NCI-H1417 (cell line): ENCODE results near the gene EMX1.
A peak's percentile ranks its signal among the peaks of the same experiment; 100 is the strongest.

Source experiments
- DNase-seq, 3 experiments: peaks; one replicate each; lab custom pipeline; 2025; lab: John Stamatoyannopoulos, UW

EMX1 gene

DNA sequence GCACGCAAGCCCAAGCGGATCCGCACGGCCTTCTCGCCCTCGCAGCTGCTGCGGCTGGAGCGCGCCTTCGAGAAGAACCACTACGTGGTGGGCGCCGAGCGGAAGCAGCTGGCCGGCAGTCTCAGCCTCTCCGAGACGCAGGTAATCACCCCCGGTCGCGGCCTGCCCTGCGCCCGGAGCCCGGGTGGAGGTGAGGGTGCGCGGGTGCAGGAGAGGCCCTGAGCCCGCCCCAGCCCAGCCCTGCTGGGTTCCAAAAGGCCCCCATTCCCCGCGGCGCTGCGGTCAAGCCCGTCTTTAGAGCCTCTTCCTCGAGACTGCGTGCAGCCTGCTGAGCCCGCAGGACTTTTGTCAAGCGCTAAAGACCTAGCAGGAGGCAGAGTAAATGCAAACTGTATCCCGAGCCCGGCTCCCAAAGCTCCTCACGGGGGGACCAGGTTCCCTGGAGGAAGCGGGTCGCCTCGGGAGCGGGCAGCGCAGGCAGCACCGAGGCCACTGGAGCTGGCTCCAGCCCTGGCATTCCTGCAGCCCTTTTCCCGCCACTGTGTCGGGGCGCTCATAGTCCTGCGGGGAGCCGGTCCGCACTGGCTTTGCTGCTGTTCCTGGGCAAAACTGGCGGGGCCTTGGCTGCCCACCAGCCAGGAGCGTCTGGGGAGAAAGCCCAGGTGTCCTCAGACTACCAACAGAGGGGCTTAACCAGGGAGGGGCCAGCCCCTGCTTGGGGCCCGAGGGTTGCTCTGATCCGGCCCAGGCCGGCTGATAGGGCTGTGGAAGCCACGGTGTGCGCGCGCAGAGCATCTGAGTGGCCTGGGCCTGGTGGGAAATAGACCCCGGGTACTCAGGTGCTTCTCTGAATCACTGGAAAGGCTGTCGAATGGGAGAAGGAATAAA lies 7.3 kb downstream of the EMX1 start:
- DNase-seq: no peak

DNA sequence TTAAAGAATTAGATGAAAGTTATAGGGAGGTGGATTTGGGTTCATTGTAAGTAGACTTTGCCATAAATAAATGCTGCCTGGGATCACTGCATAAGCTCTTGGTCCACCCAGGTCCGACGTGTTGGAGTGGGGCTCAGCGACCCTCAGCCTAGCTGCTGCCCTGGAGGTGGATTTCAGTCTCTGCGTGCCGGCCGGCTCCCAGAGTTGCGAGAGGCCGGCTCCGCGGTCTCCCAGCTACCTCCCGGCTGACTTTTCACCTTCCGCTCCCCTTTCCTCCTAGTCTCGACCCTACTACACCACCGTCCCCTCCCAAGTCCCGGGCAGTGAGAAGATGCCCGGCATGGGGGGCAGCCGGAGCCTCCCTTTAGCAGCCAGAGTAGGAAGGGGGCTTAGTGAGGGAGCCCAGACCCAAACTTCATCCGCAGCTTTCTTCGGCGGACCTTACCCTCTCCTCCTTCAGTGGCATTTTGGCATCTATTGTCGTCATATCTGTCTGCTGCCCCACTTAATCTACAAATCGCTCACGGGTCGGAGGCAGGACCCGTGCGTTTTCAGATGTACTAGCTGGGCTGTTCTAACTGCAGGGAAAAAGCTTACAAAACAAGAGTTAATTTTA lies 8.1 kb downstream of the EMX1 start:
- no peak for DNase-seq

DNA sequence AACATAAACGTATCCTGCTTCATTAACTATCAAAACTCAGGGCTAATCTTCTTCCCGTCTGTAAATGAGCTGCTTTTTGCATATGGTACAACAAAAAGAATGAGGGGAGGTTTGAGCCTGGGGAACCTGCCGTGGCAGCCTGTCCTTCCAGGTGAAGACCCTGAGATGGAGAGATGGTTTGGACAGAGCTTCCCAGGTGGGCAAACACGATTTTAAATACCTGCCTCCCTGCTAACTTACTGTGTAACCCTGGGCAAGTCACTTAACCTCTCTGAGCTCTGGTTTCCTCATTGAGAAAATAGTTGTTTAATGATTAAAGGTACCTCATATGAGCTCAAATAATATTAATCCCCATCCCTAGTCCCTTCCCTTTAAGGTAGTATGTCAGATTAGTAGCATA lies 9.0 kb downstream of the EMX1 start:
- DNase-seq: no peak

DNA sequence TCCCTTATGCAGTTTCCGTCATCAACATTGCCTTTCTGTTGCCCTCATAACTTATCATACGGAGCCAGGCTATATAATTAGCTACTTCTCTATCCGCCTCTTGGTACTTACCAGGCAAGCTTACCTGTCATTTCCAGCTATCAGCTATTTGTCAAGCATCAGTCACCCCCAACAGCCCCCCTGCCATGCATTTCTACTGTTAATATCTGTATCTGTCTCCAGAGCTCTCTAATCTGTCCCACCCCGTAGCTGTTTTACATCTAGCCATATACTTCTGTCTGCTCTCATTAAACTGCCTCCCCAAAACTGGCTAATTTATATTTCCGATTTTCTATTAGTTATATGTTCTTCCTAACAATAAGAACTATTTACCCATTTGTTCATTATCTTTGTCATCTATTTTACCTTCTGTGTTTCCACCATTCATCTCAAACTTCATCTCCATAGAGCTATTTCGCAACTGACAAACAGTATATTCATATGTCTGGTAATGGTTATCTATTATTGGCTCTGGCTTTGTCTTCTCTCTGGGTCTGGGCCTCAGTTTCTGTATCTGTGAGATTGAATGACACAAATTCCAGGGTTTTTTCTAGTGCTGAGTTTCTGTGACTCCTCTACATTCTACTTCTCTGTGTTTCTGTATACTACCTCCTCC lies 9.6 kb downstream of the EMX1 start:
- peak in 1 of 3 experiments; percentile 25 for DNase-seq

DNA sequence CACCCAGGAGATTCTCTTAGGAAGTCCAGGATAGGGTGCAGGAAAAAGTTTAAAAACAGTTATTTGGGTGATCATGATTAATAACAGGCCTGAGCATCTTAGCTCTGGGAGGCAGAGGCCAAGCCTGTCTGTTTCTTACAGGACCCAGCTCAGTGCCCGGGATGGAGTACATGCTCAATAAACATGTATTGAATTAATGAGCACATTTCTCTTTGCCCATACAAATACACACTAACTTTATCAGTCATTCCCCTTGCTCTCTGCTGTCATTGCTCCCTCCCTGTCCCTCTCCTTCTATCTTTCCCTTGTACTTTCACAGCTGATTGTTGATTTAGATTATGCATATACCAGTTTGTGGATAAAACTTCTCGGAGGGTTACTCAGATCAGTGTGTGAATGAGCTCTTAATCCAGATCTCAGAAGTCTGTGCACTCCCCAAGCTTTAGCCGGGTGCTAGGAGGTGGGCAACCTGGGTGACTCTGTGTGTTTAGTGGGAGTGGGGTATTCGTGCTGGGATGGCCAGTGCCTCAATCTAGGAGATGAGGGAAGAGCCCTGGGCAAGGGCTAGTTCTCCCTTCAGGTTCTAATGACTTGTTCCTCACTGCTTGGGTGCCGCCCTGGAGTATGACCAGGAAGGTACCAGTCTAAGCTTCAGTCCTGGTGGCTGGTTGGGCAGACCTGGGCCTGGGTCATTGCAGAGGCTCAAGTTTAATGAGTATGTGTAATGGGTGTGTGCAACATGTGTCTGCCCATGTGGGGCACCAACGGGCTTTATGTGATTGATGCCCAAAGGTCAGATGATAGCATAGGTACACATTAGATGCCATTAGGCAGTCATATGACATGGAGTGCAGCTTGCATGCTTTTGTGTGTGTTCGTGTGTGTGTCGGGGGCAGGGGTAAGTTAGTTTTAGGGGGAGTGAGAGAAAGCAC lies 10.6 kb downstream of the EMX1 start:
- no peak for DNase-seq

DNA sequence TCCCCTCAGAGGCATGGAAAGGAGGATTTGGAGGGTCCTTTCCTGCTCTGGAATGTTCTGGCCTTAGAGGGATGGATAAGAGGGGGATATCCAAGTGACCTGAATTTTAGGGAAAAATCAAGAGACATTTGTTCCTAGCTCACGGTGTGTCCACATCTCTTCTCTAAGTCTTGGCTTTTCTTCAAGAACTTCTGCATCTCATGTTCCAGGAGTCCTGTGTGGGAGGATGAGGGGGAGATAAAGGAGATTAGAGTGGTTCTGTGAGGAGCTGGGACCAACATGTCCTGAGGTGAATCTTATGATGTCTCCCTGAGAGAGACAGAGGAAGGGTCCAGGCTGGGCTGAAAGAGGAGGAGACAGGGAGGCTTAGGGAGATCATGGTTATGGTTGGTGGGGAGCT lies 11.7 kb downstream of the EMX1 start:
- no peak for DNase-seq

DNA sequence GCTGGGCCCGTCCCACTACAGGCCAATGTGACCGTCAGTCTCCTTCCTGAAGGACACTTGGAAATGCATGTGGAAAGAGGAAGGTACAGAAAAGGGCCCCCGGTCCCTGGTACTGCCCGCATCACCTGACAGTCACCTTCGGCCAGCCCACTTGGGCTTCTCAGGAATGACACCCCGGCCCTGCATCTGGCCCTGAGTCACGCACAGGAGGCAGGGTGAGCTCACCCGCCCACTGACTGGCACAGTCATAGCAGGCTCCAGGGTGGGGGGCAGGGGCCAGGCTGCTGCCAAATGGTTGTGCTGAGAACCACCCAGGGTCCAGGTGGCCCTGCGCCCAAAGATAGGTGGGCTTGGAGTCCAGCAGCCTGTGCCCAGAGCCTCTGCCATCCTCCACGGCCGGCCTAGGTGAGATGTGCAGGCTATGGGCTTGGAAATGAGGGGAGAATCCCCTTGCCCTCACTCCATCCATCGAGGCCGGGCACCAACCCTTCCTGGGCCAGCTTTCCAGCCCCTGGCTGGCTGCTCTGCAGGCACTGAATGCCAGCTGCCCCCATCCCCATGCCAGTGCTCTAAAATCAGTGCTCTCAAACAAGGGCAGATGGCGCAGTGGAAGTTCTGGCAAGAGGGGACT lies 14.1 kb downstream of the EMX1 start:
- no peak for DNase-seq

DNA sequence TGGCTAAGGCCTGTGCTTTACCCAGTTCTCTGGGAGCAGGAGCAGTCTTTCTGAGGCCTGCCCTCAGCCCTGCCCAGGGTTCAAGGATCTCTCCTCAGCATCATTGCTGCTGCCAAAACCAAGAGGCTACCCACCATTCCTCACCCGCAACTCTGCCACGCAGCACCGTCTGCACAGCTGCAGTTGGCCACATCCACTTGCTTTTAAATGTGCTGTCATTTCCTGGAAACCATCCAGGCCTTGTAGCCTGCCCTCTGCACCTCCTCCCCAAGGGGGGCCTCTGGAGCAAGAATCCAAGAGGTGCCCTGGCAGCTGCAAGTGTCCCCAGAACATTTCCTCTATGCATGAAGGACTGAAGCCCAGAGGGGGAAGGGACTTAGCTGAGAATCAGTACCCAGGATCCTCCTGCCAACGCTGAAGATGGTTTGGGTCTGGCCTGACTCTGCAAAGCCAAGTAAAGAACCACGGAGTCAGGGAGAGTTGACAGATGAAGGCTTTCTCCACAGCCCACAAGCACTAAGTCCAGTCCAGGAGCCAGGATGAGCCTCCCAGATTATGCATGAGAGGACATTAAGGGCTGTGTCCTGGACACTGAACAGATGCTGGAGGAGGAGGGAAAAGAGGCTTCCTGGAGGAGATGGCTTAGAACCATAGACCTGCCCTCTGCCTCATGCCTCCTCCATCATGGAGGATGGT lies 14.9 kb downstream of the EMX1 start:
- no peak for DNase-seq

DNA sequence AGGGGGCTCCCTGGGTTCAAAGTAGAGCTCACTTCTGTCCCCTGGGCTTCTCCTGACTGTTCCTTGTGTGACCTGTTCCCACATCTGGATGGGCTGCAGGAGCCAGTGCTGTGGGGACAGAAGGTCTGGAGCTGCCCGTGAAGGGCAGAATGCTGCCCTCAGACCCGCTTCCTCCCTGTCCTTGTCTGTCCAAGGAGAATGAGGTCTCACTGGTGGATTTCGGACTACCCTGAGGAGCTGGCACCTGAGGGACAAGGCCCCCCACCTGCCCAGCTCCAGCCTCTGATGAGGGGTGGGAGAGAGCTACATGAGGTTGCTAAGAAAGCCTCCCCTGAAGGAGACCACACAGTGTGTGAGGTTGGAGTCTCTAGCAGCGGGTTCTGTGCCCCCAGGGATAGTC lies 15.5 kb downstream of the EMX1 start:
- no peak for DNase-seq

DNA sequence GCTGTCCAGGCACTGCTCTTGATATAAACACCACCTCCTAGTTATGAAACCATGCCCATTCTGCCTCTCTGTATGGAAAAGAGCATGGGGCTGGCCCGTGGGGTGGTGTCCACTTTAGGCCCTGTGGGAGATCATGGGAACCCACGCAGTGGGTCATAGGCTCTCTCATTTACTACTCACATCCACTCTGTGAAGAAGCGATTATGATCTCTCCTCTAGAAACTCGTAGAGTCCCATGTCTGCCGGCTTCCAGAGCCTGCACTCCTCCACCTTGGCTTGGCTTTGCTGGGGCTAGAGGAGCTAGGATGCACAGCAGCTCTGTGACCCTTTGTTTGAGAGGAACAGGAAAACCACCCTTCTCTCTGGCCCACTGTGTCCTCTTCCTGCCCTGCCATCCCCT lies 15.9 kb downstream of the EMX1 start:
- no peak for DNase-seq

DNA sequence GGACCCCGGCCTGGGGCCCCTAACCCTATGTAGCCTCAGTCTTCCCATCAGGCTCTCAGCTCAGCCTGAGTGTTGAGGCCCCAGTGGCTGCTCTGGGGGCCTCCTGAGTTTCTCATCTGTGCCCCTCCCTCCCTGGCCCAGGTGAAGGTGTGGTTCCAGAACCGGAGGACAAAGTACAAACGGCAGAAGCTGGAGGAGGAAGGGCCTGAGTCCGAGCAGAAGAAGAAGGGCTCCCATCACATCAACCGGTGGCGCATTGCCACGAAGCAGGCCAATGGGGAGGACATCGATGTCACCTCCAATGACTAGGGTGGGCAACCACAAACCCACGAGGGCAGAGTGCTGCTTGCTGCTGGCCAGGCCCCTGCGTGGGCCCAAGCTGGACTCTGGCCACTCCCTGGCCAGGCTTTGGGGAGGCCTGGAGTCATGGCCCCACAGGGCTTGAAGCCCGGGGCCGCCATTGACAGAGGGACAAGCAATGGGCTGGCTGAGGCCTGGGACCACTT lies 16.4 kb downstream of the EMX1 start:
- DNase-seq: no peak

DNA sequence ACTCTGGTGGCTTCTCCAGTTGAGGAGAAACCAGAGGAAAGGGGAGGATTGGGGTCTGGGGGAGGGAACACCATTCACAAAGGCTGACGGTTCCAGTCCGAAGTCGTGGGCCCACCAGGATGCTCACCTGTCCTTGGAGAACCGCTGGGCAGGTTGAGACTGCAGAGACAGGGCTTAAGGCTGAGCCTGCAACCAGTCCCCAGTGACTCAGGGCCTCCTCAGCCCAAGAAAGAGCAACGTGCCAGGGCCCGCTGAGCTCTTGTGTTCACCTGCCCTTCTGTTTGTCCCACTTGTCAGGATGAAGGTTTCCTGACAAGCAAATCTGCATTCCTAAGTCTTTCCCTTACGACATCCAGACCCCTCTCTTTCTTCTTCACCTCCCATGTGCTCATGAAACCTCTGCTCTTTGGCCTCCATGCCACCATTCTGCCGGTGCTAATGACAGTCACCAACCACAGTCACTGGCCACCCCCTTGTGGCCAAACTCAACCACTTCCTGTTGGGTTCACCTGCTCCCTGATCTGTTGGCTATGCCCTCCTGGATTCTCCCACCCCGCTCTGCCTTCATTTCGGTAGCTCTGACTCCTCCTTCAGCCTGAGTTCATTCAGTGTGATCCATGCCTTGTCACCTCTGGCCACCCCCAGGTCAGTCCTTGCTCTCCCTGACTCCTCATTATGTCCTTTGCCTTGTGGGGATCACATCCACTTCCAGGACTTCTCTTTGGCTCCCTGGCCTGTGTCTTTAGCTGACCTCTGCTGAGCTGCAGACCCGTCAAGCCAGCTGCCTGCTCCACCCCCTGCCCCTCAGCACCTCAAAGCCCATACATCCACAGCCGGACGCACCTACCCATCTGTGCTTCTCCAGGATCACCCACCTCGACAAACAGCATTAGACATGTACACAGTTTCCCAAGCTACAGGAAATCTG lies 17.6 kb downstream of the EMX1 start:
- DNase-seq: peak in 1 of 3 experiments; percentile 26

DNA sequence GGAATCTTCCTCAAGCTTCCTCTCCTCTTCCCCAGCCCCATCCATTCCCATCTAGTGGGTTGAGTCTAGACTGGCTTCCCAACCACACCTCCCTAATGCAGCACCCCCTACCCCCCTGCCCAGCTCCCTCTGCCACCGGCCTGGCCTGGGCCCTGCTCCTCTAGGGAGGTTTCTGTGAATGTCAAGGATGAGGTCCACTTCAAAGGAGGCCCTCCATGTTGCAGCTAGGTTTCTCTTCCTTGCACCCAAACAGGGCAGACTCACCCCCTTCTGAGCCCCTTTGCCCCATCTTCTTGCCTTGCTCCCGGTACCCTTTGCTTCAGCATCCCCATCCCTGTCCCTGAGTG lies 18.3 kb downstream of the EMX1 start:
- no peak for DNase-seq

DNA sequence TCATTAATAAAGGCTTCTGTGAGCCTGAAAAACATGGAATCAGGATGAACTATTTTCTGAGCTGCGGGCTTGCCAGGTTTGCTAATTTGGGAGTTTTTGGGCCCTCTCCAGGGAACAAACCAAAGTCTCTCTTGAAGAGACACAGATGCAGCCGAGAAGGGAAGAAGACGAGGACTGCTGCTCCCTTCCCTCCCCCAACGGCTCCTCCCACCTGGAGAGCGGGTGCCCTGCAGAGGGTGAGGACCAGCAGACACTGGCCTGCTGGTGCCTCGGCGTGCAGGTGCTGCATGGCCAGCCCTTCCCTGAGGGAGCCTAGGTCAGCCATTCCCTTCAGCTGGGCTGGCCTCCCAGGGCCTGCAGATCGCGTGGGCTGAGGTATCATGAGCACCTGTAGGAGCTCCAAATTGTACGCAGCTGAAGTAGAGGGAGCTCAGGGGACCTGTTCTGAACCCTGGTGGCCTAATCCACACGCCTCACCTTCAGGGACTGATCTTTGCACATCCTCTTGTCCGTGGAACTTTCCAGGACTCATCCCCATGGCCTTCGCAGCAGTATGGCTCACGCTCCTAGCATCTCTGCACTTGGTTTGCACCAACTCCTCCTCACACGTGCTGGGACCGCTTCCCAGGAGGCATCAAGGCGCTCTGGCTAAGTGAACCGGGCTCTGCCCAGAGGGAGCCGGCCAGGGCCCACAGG lies 19.5 kb downstream of the EMX1 start:
- DNase-seq: peak in 2 of 3 experiments; percentile 75 to 82

DNA sequence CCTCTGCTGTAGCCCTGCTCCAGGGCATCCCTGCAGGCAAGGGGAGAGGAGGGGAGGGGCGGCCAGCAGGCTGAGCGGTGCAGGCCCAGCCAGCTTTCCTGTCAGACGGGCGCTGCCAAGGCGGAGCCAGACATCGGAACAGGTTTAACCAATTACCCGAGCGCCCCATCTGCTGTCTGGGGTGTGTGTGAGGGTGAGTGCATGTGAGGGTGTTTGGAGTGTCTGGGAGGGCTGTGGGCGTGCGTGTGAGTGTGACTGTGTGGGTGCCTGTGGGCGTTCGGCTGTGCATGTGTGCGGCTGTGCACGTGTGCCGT lies 20.0 kb downstream of the EMX1 start:
- peak in 2 of 3 experiments; percentile 47 to 69 for DNase-seq

DNA sequence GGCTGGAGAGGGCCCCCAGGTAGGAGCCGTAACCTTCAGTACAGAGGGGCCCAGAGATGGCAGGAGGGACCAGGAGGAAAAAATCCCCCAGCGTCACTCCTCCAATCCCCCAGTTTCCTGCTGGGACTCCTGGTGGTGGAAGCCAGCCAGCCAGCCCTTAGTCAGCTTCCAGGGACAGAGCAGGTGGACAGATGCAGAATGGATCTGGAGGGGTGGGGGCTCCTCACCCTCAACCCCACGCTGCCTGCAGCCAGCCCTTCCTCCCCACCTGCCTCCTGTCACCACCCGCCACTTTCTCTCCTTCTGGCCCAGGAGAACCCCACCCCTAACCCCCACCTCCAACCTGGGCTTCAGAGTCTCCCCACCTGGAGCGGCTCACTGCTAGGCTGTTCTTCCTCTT lies 21.1 kb downstream of the EMX1 start:
- DNase-seq: no peak

DNA sequence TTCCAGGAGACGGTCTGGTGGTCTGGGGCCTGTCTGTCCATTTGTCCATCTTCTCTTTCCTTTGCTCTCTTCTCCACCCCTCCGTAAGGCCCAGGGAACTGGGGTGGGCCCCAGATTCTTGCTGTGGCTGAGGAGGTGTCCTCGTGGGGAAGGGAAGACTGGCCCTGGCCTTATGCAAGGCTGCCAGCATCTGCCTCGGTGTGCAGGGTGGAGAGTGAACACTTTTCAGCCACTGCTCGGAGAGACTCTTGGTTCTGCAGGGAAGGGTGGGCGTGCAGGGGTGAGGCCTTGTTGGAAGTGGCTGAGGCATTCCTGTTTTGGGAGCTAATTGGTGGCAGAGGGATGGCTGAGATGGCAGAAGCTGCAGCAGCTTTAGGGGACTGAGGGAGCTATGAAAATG lies 23.0 kb downstream of the EMX1 start:
- no peak for DNase-seq

DNA sequence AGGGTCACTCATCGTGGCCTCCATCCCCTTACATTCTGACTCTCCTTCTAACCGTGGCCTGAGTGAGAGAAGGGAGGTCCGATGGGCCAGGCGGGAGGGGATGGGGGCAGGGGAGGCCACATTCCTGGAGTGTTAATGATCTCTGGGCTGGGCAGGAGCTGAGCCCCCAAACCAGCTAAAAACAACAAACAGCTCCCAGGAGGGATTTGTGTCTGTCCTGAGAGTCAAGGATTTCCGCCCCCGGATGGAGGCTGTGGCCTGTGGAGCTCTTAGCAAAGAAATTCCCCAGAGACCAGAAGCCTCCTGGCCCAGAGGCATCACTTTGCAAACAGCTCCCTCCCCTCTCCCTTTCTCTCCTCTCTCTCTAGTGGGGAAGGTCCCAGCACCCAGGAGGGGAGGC lies 23.5 kb downstream of the EMX1 start:
- no peak for DNase-seq

DNA sequence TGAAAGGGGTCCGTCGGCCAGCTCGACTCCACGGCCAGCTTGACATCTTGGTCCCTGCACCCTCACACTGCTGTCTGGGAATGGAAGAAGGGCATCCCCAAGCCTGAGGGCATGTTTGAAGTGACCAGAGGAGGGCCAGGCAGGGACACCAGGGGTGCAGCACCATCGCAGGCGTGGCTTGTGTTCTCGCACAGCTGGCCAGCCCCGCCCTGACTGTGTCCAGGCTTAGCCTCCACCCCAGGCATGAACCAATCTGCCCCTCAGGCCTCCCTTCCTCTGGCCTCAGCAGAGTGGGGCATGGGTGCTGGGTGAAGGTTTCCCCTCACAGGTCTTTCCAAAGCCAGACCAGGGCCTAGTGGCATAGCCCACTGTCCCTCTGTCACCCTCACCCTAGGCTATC lies 25.0 kb downstream of the EMX1 start:
- DNase-seq: no peak
